GM18868 (cell line): ENCODE measurements around the gene IL15.
A peak's percentile ranks its signal among the peaks of the same experiment; 100 is the strongest.
"Not testable (repeated sequence)": the region's sequence is repeated elsewhere in the genome, so short reads cannot be mapped to it uniquely, and the experiment has no call there.

Experiments used
- ATAC-seq: cut with Tn5 transposase; IDR thresholded peaks from one replicate; pipeline ENCODE4 v1.9.1; 2021; ENCODE audit warnings: mild to moderate bottlenecking, moderate library complexity; ENCODE audit not compliant: unreplicated experiment

Gene IL15

GRCh38 chr4:141692081-141692480 is 55.7 kb downstream of the IL15 start:
- ATAC-seq: no peak

DNA sequence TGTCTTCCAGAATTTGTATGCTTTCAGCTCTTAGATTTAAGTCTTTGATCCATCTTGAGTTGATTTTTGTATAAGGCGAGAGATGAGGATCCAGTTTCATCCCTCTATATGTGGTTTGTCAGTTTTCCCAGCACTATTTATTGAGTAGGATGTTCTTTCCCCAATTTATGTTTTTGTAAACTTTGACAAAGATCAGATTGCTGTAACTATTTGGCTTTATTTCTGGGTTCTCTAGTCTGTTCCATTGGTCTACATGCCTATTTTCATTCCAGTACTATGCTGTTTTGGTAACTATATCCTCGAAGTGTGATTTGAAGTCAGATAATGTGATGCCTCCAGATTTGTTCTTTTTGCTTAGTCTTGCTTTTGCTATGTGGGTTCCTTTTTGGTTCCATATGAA is 60.7 kb downstream of the IL15 start:
- no peak for ATAC-seq

DNA sequence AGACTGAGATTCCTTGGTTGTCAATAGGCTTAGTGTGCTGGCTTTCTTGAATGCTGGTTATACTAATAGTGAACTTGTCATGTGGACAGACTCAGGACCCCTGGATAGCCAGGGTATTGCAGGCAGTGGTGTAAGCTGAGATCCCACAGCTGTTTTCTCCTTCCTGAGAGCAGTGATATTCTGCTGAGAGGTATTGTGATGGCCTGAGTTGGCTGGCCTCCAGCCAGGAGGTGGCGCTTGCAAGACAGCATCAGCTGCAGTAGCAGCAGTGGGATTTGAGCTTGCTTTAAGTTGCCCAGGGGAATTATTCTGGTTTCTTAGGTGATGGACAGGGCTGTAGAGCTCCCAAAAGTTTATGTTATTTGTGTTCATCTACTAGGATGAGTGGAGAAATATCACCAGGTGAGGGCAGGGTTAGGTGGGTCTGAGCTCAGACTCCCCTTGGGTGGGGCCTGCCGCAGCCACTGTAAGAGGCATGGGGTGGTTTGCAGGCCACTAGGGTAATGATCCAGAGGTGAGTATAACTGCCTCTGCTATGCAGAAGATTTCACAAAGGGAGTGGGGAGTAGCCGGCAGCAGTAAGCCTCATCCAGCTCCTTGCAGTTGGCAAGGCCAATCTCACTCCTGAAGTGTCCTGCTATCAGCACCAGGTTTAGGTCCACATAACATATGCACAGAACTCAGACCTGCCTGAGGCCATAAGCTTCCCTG is 66.2 kb downstream of the IL15 start:
- no peak for ATAC-seq

- ATAC-seq: no peak
Observed at GRCh38 chr4:141703497-141703896, 67.1 kb downstream of the IL15 start.

DNA sequence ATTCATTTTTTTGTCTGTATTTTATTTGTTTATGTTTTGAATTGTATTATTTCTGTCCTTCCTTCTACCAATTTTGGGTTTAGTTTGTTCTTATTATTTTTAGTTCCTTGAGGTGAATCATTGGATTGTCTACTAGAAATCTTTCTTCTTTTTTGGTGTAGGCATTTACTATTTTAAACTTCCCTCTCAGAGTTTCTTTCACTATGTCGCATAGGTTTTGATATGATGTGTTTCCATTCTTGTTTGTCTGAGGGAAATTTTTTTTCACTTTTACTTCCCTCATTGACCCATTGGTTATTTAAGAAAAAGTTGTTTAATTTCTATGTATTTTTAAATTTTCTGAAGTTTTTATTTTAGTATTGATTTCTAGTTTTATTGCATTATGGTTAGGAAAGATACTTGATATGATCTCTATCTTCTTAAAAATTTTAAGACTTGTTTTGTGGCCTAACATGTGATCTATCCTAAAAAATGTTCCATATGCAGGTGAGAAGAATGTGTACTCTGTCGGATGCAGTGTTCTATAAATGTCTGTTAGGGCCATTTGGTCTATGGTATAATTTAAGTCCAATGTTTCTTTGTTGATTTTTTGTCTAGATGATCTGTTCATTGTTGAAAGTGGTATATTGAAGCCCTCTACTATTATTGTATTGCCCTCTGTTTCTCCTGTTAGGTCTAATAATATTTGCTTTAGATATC is 68.8 kb downstream of the IL15 start:
- ATAC-seq: peak; percentile 84

- ATAC-seq: peak; percentile 65
Observed at GRCh38 chr4:141705747-141706377, 69.5 kb downstream of the IL15 start.

DNA sequence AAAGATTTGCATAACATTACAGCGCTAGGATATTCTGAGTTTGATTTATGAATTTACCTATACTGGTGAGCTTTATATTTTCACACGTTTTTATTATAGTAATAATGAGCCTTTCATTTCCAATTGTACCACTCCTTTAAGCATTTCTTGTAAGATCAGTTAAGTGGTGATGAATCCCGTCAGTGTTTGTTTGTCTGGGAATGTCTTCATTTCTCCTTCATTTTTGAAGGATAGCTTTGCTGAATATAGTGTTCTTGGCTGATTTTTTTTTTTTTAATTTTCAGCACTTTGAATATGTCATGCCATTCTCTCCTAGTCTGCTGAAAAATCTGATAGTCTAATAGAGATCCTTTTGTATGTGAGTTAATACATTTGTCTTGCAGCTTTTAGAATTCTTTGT is 70.1 kb downstream of the IL15 start:
- no peak for ATAC-seq

GRCh38 chr4:141711211-141711610 is 74.8 kb downstream of the IL15 start:
- peak; percentile 74 for ATAC-seq

DNA sequence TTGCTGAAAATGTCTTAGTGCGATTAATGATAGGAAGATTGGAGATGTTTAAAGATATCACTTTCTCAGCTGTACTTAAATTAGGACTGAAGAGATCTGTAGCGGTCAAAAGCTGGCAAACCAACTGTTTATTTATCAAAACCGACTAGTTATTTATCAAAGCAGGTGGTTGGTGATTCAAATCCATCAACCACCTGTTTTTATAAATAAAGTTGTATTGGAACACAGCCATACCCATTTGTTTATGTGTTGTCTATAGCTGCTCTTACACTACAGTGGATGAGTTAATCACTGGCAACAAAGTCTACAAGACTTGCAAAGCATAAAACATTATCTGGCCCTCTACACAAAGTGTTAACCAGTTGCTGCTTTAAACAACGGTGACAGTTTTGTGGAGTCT is 76.8 kb downstream of the IL15 start:
- ATAC-seq: no peak

DNA sequence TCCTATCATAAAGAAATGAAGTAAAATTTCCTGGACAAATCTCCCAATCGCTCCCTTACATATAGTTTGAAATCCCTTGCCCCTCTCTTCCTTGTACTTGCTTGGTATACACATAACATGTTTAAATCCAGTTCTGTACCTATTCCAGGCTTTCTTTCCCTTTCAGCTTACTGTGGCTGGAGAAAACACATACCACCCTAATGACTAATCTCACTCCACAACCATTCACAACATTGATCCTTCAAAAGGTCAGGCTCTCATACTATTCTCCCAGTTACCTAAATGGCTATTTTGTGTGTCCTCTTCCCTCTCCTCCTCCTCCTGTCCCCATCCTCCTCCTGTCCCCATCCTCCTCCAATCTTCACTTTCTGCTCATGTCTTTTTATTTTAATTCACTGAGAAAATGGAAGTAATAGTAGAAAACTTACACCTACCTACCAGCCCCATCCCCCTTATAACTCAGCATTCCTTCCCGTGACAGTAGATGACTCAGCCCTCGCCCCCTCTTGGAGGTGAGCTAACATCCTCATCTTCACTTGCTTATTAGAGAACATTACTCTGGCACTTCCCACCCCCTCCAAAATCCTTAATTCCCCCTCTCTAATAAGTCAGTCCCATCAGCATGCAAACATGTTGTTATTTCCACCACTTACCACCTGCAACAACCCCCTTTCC is 77.5 kb downstream of the IL15 start:
- no peak for ATAC-seq

DNA sequence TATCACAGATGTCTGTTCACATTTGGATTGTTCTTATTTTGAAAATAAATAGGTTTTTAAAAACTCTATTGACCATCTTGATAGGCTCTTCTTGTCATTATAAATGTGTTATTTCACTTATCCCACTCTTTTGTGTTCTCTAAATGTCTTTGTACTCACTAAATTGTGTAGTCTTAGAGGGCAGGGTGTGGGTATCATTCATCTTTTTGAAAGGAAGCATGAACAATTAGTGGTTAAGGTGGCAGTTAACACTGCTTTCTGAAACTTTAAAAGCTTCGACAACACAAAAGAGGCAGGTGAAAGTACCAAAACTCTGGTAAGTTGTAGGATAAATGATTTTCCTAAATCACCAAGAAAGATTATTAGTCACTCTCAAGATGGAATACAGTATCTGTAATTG is 83.2 kb downstream of the IL15 start:
- ATAC-seq: no peak

GRCh38 chr4:141721174-141721573 is 84.8 kb downstream of the IL15 start:
- ATAC-seq: no peak

DNA sequence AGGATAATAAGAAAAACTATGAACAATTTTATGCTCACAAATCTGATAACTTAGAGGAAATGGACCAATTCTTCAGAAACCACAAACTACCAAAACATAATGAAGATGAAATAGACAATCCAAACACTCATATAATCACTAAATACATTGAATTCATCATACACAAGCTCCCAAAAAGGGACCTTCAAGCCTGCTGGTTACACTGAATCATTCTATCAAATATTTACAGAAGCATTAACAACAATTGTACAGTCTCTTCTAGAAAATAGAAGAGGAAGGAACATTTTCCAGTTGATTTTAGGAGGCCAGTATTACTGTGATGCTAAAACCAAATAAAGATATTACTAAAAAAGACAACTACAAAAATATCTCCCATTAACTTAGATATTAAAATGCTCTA is 88.3 kb downstream of the IL15 start:
- no peak for ATAC-seq

DNA sequence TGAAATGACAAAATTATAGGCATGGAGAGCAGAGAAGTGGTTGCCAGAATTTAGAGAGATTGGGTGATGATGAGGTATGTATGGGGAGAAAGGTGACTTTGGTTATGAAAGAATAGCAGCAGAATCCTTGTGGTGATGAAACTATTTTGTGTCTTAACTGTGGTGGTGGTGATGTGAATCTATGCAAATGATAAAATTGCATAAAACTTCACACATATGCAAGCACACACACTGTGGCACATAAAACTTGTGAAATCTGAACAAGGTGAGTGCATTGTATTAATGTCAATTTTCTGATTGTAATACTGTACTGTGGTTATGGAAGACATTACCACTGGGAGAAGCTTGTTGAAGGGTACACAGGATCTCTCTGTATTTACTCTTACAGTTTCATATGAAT is 91.0 kb downstream of the IL15 start:
- no peak for ATAC-seq

DNA sequence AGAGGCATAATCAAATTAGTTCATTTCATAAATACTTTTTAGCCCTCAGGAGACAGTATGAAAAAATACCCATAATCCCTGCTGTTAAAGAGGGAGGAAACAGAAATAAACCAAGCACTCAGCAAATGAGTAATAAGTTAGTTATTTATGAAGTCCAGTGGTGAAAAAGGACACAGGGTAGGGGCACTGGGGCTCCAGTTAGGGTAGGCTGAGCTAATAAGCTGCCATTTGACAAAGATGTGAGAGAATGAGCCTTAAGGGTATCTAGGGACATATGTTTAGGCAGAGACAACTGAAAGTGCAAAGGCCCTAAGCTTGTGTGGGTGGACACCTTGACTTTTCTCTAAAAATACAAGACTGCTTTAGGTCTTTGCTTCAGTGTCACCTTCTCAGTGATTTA is 94.4 kb downstream of the IL15 start:
- no peak for ATAC-seq

DNA sequence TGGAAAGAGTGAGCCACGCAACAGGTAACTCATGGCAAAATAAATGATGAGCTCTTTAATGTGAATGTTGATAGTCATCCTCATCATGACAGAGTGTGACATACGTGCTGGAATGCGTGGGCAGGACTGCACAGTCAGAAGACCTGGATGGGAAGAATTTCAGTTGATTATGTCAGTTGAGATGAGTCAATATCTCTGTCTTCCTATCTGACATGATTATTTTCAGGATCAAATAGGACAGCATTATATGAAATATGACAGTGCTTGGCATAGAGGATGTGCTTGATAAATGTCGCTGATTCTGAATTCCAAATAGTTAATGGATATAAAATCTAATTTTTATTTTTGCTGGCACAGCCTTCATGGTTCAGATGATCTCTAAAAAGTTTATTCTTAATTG is 95.1 kb downstream of the IL15 start:
- ATAC-seq: no peak

DNA sequence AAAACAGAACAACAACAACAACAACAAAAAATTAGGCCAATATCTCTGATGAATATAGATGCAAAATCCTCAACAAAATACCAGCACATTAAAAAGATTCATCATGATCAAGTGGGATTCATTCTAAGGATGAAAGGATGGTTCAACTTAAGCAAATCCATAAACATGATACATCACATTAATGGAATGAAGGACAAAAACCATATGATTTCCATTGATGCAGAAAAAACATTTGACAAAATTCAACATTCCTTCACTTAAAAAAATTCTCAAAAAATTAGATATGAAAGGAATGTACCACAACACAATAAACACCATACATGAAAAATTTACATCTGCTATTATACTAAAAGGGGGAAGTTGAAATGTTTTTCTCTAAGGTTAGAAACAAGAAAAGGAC is 103.3 kb downstream of the IL15 start:
- ATAC-seq: no peak

DNA sequence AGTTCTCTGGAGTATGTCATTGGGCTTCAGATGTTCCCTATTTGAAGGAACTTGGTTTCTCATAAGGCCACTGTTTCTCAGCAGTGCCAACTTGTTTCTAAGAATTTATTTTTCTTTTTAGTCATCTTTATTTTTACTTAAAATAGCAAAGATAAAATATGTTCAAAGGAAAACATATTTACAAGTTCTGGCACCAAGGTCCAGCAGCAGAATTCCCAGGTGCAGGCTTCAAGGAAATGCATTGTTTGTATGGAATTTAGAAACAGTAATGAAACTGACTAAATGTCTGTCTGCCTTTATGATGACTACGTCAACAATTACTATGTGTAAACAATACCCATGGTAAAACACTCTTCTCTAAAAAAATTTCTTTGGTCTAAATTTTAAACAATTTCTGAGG is 109.6 kb downstream of the IL15 start:
- no peak for ATAC-seq

- ATAC-seq: not testable (repeated sequence)
Observed at GRCh38 chr4:141751806-141752205, 115.4 kb downstream of the IL15 start.

DNA sequence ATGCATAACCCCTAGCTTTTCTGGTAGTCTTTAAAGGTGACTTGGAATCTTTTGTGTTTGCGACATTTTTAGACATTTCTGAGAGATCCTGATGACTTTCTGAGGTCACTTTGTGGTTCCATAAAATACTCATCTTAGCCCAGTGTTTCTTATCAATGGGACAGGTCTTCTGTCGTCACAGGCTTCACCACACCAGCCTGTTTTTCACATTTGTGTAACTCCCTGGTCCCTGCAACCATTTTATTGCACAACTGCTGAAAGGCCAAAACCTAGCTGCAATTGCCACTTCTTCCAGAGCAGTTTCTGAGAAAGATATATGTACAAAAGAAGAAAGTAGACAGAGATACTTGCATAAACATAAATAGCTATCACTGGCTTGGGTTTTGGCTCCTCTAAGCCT is 120.9 kb downstream of the IL15 start:
- ATAC-seq: no peak

DNA sequence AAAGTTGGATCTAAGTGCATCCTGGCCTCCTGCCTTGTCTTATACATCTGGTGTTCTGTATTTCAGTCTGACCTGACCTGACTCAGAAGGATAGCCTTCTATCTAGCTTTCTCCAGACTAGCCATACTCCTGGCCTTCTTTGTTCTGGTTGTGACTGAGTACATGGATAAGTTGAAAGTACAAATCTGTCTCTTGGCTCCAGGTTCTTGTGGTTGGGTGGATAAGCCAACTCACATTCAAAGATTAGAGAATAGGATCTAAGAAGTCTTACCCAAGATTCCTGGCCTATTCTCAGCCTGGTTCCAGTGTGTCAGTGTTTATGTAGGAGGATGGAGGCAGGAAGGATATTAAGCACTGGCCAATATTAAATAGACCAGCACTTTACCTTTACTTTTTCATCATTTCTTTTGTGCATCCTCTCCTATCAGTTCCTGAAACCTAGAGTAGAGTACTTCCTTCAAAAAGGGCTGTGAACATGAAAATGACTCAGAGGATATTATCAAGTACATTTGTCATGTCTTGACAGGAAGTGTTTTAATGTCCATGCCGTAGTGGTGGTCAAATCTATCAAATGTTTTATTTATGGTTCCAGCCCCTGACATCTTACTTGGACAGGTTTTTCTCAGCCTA is 123.5 kb downstream of the IL15 start:
- ATAC-seq: no peak
